NOMO-1 treated with dmso at 0.1 percent for 144 hours (cell line): Measurements from ENCODE around the gene SHROOM3.
A peak's percentile ranks its signal among the peaks of the same experiment; 100 is the strongest.

ENCODE experiments used
- DNase-seq: peaks from one replicate; lab custom pipeline; 2025; ENCODE audit not compliant: unreplicated experiment; lab: John Stamatoyannopoulos, UW

Gene SHROOM3

GRCh38 chr4:76489686-76490161 lies 54.7 kb downstream of the SHROOM3 start:
- no peak for DNase-seq

GRCh38 chr4:76492055-76492454 lies 57.0 kb downstream of the SHROOM3 start:
- no peak for DNase-seq

DNA sequence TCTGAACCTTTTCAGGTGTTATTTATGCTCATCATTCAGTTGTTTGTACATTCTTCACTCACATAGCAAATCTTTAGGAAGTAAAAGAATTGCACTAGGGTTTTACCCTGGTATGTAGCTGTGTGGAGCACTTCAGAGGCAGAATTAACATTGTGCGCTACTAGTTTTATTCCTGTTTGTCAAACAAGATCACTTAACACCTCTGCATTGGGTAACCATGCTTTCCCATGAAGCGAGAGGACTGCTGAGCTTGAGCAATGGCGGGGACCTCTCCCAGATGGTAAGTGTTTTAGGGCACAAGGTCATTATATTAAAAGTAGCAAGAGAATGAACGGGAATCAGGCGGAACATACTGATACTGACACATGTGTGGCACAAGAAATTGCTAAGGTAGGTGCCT lies 59.2 kb downstream of the SHROOM3 start:
- DNase-seq = no peak

DNA sequence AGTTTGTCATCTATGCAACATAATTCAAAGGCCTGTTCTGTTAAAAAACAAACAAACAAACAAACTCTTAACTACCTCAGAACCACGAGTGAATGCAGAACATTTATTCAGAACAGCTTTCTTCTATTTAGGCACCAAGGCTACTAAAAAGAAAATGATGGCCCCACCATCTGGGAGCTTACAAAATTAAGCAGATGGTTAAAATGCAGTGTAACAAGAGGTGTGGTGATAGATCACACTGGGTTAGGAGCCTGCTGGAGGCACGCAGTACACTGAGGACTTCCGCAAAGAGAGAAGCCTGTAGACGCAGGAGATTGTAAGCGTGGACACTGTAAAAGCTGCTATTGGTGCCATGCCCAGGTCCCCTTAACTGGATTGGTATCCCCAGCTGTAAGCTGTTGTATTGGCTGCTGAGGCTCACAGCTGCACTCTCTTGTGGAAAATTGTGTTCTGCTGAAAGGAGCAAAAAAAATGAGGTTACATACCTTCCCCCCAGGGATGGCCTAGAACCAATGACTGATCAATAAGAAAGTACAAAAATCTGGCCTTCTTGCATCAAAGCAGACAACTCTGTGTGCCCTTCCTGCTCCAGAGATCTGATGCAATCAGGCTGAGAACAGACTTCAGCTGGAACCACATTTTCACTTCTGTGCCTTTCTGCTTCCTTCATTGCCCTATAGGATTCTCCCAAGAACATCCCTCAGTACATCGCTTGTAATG lies 60.0 kb downstream of the SHROOM3 start:
- no peak for DNase-seq

DNA sequence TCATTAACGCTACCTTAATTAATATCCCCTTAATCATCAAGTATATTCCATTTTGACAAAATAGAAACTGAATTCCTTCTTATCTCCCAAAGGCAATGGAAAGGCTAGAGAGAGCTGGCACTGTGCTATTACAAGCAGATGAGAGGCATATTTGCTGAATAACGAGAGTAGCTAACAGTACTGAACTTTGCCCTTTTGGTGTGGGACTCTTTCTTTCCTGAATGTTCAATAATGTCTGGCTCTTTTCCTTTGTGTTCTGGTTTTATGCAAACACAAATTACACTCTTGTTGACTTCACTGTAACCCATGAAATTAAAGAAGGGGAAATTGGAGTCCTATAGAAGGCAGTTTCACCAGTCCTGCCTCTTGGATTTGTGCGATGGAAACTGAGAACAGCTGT lies 63.5 kb downstream of the SHROOM3 start:
- DNase-seq = no peak

GRCh38 chr4:76499461-76499860 lies 64.4 kb downstream of the SHROOM3 start:
- DNase-seq = no peak

GRCh38 chr4:76502886-76503285 lies 67.9 kb downstream of the SHROOM3 start:
- DNase-seq = no peak

- DNase-seq = no peak
These were observed 69.8 kb downstream of the SHROOM3 start for GRCh38 chr4:76504613-76505465.

- DNase-seq = no peak
These were observed 76.9 kb downstream of the SHROOM3 start for GRCh38 chr4:76511947-76512346.

DNA sequence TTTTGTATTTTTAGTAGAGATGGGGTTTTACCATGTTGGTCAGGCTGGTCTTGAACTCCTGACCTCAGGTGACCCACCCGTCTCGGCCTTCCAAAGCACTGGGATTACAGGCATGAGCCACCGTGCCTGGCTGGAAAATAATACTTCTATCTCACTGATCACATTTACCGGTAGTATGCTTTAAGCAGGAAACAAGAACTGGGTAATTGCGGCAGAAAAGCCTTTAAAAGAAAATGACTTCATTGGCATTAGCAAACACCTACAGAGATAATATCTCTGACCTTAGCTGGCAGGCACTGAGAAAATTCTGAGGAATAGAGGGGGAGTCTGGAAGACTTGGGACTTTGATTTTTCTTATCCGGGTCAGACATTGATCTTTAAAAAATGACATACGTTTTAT lies 78.5 kb downstream of the SHROOM3 start:
- DNase-seq = no peak

- DNase-seq = no peak
These were observed 79.1 kb downstream of the SHROOM3 start for GRCh38 chr4:76514087-76514486.

DNA sequence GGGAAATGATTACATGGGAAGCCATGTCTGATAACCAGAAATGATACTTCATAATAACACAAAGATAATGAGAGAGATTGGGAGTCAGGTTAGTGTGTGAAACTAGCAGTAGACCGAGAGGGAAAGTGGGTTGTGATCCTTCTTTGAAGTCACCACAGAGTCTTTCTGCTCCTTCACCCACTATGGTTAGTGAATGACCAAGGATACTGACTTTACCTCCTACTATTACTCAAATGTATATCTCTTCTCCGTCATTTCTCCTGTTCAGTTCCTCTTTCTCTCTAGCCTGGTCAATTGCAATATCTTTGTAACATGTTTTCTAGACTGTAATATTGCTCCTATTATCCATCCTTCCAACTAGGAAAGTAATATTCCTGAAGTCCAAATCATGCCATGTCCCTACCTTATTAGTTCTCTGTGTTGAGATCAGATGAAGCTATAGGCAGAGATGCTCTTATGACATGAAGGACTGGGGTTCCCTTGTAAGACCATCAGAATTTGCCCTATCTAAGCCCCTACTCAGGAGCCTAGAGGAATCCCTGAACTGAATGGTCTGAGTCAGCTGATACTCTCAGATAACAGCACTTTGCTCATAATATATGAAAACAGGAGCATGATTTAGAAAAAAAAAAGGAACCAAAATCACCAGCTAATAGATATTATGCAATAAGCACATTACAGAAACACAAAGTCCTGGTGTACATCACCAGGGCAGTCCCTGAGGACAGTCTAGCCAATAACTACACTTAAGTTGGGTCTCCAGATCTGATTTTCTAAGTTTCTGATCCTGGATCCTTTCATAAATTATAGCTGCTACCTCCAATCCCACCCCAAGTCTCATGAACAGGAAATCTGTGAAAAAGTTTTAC lies 81.2 kb downstream of the SHROOM3 start:
- DNase-seq = peak; percentile 14

DNA sequence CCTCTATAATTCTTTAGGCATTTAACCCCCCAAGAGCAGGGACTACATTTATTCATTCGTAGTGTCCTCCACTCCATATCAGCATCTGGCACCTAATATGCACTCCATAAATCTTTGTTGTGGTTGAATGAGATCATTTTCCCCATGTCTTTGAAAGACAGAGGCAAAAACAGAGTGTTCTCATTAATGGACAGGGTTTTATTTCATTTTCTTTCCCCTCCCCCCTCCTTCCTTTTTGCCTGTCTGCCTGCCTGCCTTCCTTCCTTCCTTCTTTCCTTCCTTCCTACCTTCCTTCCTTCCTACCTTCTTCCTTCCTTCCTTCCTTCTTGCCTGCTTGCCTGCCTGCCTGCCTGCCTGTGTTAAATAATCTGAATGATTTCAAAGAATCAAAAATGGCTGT lies 83.2 kb downstream of the SHROOM3 start:
- no peak for DNase-seq

DNA sequence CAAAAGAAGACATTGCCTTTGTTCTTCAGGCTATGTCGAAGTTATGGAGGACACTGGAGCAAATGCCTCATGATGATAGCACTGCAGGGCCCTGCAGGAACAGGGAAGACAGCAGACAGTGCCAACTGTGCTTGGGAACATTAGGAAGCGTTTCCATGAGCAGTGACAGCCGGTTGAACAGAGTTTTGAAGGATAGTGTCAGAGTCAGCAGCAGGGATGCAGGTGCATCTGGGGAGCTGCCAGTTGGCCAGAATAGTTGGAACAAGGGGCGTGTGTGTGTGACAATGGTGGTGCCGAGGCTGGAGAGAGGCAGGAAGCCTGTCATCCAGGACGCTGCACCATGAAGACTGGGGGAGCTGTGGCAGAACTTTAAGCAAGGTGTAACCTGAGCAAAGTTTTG lies 88.6 kb downstream of the SHROOM3 start:
- DNase-seq = no peak

DNA sequence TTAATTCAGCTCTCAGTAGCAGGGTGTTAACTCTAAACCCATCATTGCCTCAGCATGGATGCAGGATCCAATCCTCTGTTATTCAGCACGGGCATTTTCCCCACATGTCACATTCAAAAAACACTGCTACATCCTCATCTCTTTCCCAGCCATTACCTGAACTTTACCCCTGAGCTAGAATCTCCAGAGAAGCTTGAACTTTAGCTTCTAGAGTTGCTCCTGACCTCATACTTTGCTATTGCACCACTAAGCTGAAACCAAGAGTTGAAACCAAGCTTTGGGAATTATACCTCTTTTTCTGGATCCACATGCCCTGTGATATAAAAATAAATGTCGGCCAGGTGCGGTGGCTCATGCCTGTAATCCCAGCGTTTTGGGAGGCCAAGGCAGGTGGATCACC lies 90.7 kb downstream of the SHROOM3 start:
- DNase-seq = no peak

DNA sequence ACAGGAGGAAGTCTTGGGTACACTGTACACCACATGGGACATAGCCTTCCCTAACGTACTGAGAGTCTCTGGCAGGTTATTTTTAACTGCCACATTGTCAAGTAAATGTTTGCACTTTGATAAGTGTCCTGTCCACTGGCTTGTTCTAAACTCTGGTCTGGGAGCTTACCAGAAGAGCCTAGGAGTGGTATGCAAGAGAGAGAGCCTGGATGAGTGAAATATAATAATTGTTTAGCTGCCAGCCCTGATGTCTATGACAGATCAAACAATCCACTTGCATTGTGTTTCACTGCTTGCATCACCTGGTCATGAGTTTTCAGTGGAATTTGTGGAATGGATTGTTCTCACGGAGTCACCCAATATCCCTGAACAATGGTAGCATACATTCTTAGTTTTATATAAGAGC lies 91.6 kb downstream of the SHROOM3 start:
- DNase-seq = no peak

GRCh38 chr4:76527666-76528065 lies 92.6 kb downstream of the SHROOM3 start:
- DNase-seq = no peak

DNA sequence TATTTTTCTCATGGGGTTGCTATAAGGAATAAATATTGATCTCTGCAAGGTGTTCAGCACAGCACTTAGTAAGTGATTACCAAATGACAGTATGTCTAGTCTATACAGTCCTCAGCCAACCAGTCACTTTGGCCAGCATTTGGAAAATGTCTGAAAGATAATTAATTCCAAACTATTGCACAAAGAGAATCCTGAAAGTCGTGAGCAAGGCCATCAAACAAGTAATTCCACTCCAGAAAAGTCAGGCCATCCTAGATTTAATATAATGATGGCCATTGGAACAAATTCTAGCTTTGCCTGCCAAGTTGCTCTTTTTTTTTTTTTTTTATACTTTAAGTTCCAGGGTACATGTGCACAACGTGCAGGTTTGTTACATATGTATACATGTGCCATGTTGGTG lies 96.6 kb downstream of the SHROOM3 start:
- DNase-seq = no peak

DNA sequence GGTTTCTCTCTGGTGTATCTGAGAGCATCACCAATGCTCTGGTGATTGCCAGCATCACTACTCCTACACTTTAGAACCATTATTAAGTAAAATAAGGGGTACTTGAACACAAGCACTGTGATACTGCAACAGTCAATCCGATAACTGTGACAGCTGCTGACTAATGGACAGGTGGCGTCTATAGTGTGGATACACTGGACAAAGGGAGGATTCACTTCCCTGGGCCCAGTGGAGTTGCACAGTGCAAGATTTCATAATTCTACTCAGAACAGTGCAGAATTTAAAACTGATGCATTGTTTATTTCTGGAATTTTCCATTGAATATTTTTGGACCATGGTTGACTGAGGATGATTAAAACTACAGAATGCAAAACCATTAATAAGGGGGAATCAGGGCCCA lies 97.8 kb downstream of the SHROOM3 start:
- no peak for DNase-seq

- no peak for DNase-seq
These were observed 98.3 kb downstream of the SHROOM3 start for GRCh38 chr4:76533314-76533713.

DNA sequence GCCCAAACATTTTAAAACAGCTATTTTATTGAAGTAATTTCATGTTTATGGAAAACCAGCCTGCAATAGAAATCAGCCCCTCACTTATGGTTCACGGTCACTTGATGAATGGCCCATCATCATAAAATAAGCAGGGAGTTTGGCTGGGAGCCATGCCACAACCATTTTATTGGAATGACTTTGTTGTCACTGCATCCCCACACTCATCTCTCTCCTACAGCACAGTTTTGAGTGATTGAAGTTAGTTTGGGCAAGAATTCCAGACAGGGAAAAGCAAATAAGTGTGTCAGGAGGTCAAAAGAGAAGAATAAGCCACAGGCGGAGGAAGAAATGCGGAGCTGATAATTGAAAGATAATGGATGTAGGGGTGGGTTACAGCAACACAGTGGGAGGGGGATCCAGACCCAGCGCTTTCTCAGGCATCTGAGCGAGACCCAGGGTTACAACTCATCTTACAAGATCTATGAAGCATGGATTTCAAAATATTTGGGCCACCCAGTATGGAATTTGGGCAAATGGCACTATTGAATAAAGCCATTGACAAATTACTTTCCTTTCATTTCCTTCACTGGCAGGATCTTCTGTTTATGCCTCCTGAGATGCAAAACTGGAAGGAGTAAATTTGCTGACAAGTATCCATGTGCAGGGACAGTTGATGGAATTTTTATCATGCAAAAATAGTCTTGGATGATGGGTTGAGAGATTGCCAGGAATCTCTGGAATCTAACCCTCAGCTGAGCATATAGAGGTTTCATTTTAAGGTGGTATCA lies 100.8 kb downstream of the SHROOM3 start:
- no peak for DNase-seq
